CD14-positive monocyte (primary cell): ENCODE measurements around the gene GPX7. TPM values are rescaled to one million over a fixed set of nuclear protein-coding genes. Genes with fewer than 3 reads are reported as not detected.

ENCODE experiments used
- DNase-seq, 3 donors: peaks; one replicate each; pipeline ENCODE4 v3.0.0-alpha.2; 2011 to 2022
- H2AFZ ChIP-seq: 2 replicates; pipeline ENCODE4 v1.6.0; 2012; ENCODE audit warnings: mild to moderate bottlenecking, low read depth, low read length, inconsistent platforms; ENCODE audit not compliant: insufficient read depth, poor library complexity, severe bottlenecking
- H3K27ac ChIP-seq, 2 donors: 1 replicate in 1 of 2; 2 replicates in 1 of 2; pipeline ENCODE4 v1.5.1; 2012 to 2013; ENCODE audit warnings: low read length in 2 of 2, control low read depth in 1 of 2, inconsistent platforms in 1 of 2, low read depth in 1 of 2, mild to moderate bottlenecking in 1 of 2
- H3K27me3 ChIP-seq, 2 donors: one replicate each; pipeline versions ENCODE4 v1.6.0 to v1.6.1; 2011 to 2013; ENCODE audit warnings: low read length in 2 of 2; ENCODE audit not compliant: control insufficient read depth in 2 of 2, insufficient read depth in 2 of 2
- H3K36me3 ChIP-seq, 2 donors: replicated peaks in 1 of 2; 1 replicate in 1 of 2; 2 replicates in 1 of 2; pipeline versions ENCODE4 v1.5.1 to v1.6.1; 2012 to 2013; ENCODE audit warnings: low read length in 2 of 2, control low read depth in 1 of 2, inconsistent platforms in 1 of 2, mild to moderate bottlenecking in 1 of 2; ENCODE audit not compliant: insufficient read depth in 2 of 2, control insufficient read depth in 1 of 2
- H3K4me1 ChIP-seq, 2 donors: 1 replicate in 1 of 2; 2 replicates in 1 of 2; pipeline versions ENCODE4 v1.5.1 to v1.6.1; 2012 to 2013; ENCODE audit warnings: low read length in 2 of 2, control low read depth in 1 of 2, inconsistent platforms in 1 of 2, mild to moderate bottlenecking in 1 of 2, moderate library complexity in 1 of 2; ENCODE audit not compliant: insufficient read depth in 2 of 2, control insufficient read depth in 1 of 2
- H3K4me2 ChIP-seq: replicated peaks from 2 replicates; pipeline ENCODE3; 2012; ENCODE audit warnings: low read length, moderate library complexity, mild to moderate bottlenecking; ENCODE audit not compliant: poor library complexity, severe bottlenecking; ENCODE audit errors: extremely low read depth
- H3K4me3 ChIP-seq, 3 experiments: fragments of 200-600 bp in 1 of 3; sonication (generic) in 1 of 3; replicated peaks in 1 of 3; 1 replicate in 2 of 3; 2 replicates in 1 of 3; pipeline ENCODE4 v1.5.1; 2011 to 2013; ENCODE audit warnings: low read length in 3 of 3, mild to moderate bottlenecking in 3 of 3, control low read depth in 2 of 3, low read depth in 2 of 3, inconsistent platforms in 1 of 3, moderate library complexity in 1 of 3
- H3K79me2 ChIP-seq: 2 replicates; pipeline ENCODE4 v1.6.0; 2012; ENCODE audit warnings: mild to moderate bottlenecking, control low read depth, inconsistent platforms, low read length, moderate library complexity; ENCODE audit not compliant: insufficient read depth
- H3K9ac ChIP-seq: 2 replicates; pipeline ENCODE4 v1.6.0; 2017; ENCODE audit warnings: low read length, mild to moderate bottlenecking; ENCODE audit not compliant: insufficient read depth, poor library complexity, severe bottlenecking
- H3K9me3 ChIP-seq, 2 donors: replicated peaks in 1 of 2; 1 replicate in 1 of 2; 2 replicates in 1 of 2; pipeline versions ENCODE4 v1.5.1 to v1.6.1; 2012 to 2013; ENCODE audit warnings: low read length in 2 of 2, control low read depth in 1 of 2; ENCODE audit not compliant: control insufficient read depth in 1 of 2, insufficient read depth in 1 of 2
- H4K20me1 ChIP-seq: 2 replicates; pipeline ENCODE4 v1.6.0; 2012; ENCODE audit warnings: mild to moderate bottlenecking, low read length, control low read depth, moderate library complexity; ENCODE audit not compliant: insufficient read depth
- H3K27ac Mint-ChIP-seq, 7 donors: one replicate each; pipeline ENCODE4 v1.8.0; 2020; ENCODE audit warnings: mild to moderate bottlenecking in 7 of 7, mixed read lengths in 7 of 7, moderate library complexity in 6 of 7, inconsistent platforms in 2 of 7
- H3K27me3 Mint-ChIP-seq, 3 donors: one replicate each; pipeline ENCODE4 v1.8.0; 2021 to 2022; ENCODE audit warnings: low read depth in 3 of 3, mild to moderate bottlenecking in 3 of 3, mixed read lengths in 3 of 3, moderate library complexity in 3 of 3, inconsistent platforms in 1 of 3
- H3K36me3 Mint-ChIP-seq, 2 donors: one replicate each; pipeline ENCODE4 v1.8.0; 2020; ENCODE audit warnings: mixed read lengths in 2 of 2, inconsistent platforms in 1 of 2, mild to moderate bottlenecking in 1 of 2
- H3K4me1 Mint-ChIP-seq: one replicate; pipeline ENCODE4 v1.8.0; 2020; ENCODE audit warnings: mild to moderate bottlenecking, mixed read lengths
- H3K4me3 Mint-ChIP-seq, 2 donors: one replicate each; pipeline ENCODE4 v1.8.0; 2020; ENCODE audit warnings: mild to moderate bottlenecking in 2 of 2, mixed read lengths in 2 of 2, moderate library complexity in 1 of 2
- H3K9me3 Mint-ChIP-seq, 7 donors: one replicate each; pipeline ENCODE4 v1.8.0; 2020 to 2022; ENCODE audit warnings: mixed read lengths in 7 of 7, mild to moderate bottlenecking in 6 of 7, moderate library complexity in 6 of 7, inconsistent platforms in 2 of 7
- CTCF ChIP-seq: fragments of 200-600 bp; IDR thresholded peaks from one replicate; pipeline ENCODE4 v1.8.0; 2022; ENCODE audit warnings: antibody characterized with exemption, mild to moderate bottlenecking
- WGBS: methylation state at CpG from one replicate; pipeline ENCODE4 v1.1.5; 2013; ENCODE audit warnings: missing lambda C conversion rate; ENCODE audit not compliant: insufficient coverage; 5-methylcytosine and 5-hydroxymethylcytosine counted together
- intact Hi-C, 2 donors: fragments of 100-400 bp; cut with micrococcal nuclease; formaldehyde crosslinking; loops; one replicate each; pipeline versions ENCODE4 v1.15.0 to v1.15.1; 2023
- polyA plus RNA-seq, 3 donors: library from polyadenylated mRNA; depleted of rRNA in 1 of 3; unstranded in 2 of 3; stranded (reverse) in 1 of 3; fragments of 300-500 nt in 2 of 3; fragments of >200 nt in 1 of 3; fragmentation: Illumina TruSeq in 2 of 3; gene quantifications; 1 replicate in 2 of 3; 2 replicates in 1 of 3; pipeline ENCODE4 v1.2.3, GENCODE V29; 2012 to 2021

GPX7 gene
- polyA plus RNA-seq, 3 donors, result 1.7 to 3.3 (median 2.9) TPM

- no peaks in the 10 kb centered on the region for H4K20me1 ChIP-seq
- no peak for TF ChIP-seq CTCF
- DNase-seq, result no peak
- WGBS, result no CpG with 5 or more reads among the region's 1 CpG
- H3K4me3 Mint-ChIP-seq, result no peak overlapping the region
- no peaks in the 10 kb centered on the region for H3K79me2 ChIP-seq
- peaks cover 2 to 3% of the 10 kb centered on the region in 2 donors for H3K27me3 ChIP-seq
- intact Hi-C loops, result no loop called here
- peaks cover 2% of the 10 kb centered on the region in 3 donors for H3K27me3 Mint-ChIP-seq
- peaks cover 20% of the 10 kb centered on the region for H3K4me1 Mint-ChIP-seq
- H3K36me3 ChIP-seq, result no peaks in the 10 kb centered on the region
- H3K9me3 Mint-ChIP-seq, result peaks cover 0 to 2% (median 0%) of the 10 kb centered on the region in 7 donors
- H3K4me2 ChIP-seq, result no peak overlapping the region
- H3K9me3 ChIP-seq, result no peaks in the 10 kb centered on the region
- H3K27ac ChIP-seq, result no peak overlapping the region
- peaks cover 13% of the 10 kb centered on the region in 2 donors for H3K4me1 ChIP-seq
- H3K36me3 Mint-ChIP-seq, result no peaks in the 10 kb centered on the region
- H3K9ac ChIP-seq, result no peak overlapping the region
- H3K4me3 ChIP-seq, result no peak overlapping the region
- H2AFZ ChIP-seq, result no peak overlapping the region
- H3K27ac Mint-ChIP-seq, result no peak overlapping the region
These were observed 8.7 kb upstream of the GPX7 start for GRCh38 chr1:52593495-52593894.

GRCh38 chr1:52595061-52595460 is 7.1 kb upstream of the GPX7 start:
- H3K36me3 Mint-ChIP-seq, result no peaks in the 10 kb centered on the region
- intact Hi-C loops, result no loop called here
- 29% methylated on average over 2 of the region's 3 CpGs for whole genome bisulfite sequencing
- peaks cover 7% of the 10 kb centered on the region in 2 donors for H3K4me1 ChIP-seq
- H4K20me1 ChIP-seq, result no peaks in the 10 kb centered on the region
- peaks cover 2 to 3% of the 10 kb centered on the region in 2 donors for H3K27me3 ChIP-seq
- H3K4me3 ChIP-seq, result no peak overlapping the region
- H3K9ac ChIP-seq, result no peak overlapping the region
- H3K9me3 ChIP-seq, result no peaks in the 10 kb centered on the region
- no peaks in the 10 kb centered on the region for H3K36me3 ChIP-seq
- DNase-seq, result no peak
- no peak overlapping the region for H3K27ac Mint-ChIP-seq
- H3K27me3 Mint-ChIP-seq, result peaks cover 2 to 6% (median 4%) of the 10 kb centered on the region in 3 donors
- H3K4me3 Mint-ChIP-seq, result no peak overlapping the region
- no peak for TF ChIP-seq CTCF
- no peak overlapping the region for H3K27ac ChIP-seq
- peaks cover 0 to 6% (median 3%) of the 10 kb centered on the region in 7 donors for H3K9me3 Mint-ChIP-seq
- H3K79me2 ChIP-seq, result no peaks in the 10 kb centered on the region
- H3K4me2 ChIP-seq, result no peak overlapping the region
- peaks cover 15% of the 10 kb centered on the region for H3K4me1 Mint-ChIP-seq
- H2AFZ ChIP-seq, result no peak overlapping the region
